ENCODE results near the gene NEU2. TPM values are rescaled to one million over a fixed set of nuclear protein-coding genes. Genes with fewer than 3 reads are reported as not detected.

NEU2 gene
- not detected in 2 replicates for polyA plus RNA-seq (2011; rRNA removed)
- not detected in 2 replicates for polyA minus RNA-seq (2011; rRNA and poly(A)+ RNA removed)

DNA sequence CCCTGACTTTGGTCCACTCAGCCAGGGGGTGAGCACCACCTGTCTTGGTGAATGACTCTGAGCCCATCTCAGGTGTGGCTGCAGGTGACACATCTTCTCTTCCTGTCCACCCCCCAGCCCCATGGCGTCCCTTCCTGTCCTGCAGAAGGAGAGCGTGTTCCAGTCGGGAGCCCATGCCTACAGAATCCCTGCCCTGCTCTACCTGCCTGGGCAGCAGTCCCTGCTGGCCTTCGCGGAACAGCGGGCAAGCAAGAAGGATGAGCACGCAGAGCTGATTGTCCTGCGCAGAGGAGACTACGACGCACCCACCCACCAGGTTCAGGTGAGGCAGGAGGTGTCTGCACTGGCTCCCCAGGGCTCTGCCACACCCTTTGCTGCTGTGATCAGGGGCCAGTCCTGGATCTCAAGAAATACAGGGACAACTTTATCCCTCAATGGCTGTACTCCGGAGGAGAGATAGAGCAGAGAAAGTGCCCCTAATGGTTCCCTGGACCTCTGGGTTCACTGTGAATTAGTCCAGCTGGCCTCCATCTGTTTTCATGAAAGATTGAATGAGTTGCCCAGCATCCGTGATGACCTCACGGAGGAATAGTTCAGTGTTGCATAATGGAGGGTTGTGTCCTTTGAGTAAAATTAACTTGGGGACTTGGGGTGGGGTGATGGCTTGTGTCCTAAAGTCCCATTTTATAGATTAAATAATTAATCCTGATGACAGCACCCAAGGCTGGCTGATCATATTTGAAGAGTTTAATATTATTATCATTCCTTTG lies at the start of gene NEU2:
NEU2 (plus strand) TSS at position 122 of the 770 bp plus-strand sequence; CDS start at position 122, 0 bp downstream.
- Histone ChIP-seq H3K27me3 (ENCODE audit: control insufficient read depth, insufficient read depth, low read length) (no peaks in the 10 kb centered on the region), H3K4me3 (ENCODE audit: low read depth, low read length) (no peak within 1 kb of the TSS), H3K36me3 (ENCODE audit: control insufficient read depth, insufficient read depth, low read length) (no peaks in the 10 kb centered on the region)
- POLR2A ChIA-PET, result no interaction called here
- TF ChIP-seq, protein P1, sequence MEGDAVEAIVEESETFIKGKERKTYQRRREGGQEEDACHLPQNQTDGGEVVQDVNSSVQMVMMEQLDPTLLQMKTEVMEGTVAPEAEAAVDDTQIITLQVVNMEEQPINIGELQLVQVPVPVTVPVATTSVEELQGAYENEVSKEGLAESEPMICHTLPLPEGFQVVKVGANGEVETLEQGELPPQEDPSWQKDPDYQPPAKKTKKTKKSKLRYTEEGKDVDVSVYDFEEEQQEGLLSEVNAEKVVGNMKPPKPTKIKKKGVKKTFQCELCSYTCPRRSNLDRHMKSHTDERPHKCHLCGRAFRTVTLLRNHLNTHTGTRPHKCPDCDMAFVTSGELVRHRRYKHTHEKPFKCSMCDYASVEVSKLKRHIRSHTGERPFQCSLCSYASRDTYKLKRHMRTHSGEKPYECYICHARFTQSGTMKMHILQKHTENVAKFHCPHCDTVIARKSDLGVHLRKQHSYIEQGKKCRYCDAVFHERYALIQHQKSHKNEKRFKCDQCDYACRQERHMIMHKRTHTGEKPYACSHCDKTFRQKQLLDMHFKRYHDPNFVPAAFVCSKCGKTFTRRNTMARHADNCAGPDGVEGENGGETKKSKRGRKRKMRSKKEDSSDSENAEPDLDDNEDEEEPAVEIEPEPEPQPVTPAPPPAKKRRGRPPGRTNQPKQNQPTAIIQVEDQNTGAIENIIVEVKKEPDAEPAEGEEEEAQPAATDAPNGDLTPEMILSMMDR (IDR thresholded peaks at IDR 0.05; ENCODE audit: insufficient read depth, low read depth, low read length), result no peak
- no peak for DNase-seq (ENCODE audit: low read depth)
- CTCF ChIA-PET, result interaction anchor here (0.8 to 1.4 kb wide), 2 partner anchors 22 to 219 kb away, joined by 3 to 6 read pairs; partner anchors contain the start of gene ATG16L1

DNA sequence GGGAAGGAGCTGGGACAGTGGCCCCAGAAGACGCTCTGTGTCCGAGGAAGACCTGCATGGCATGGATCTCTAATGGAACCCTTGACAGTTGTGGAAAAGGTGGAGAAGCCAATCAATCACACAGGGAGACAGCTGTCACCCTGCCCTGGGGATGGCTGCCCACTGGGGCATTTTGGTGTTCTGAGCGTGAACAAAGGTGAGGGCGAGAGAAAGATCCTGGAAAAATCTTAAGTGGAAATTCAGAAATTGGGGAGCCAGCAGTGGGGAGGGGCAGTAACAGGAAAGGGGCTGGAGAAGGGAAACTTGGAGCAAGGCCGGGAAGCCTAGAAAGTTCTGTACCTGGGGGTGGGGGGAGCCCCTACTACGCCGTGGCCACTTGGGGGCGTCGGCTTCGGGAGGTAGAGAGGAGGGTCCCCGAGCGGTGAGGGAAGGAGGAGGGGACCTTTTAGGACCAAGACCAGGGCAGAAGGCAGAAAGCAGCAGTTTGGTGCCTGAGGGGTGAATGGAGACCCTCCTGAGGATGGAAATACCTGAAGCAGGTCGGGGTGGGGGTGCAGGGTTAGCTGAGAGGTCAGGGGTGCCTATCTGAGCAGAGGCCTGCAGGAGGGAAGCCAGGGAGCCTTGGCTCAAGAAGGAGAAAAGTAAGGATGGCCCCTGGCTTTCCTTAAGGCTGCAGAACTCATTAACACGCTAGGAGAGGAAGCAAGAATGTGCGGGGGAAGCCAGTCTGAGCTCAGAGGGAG lies 49.4 kb upstream of the NEU2 start:
- TF ChIP-seq, protein P1 (IDR thresholded peaks at IDR 0.05; ENCODE audit: insufficient read depth, low read depth, low read length), result 0 out of 2 replicates have a peak, but pooled peaks have one; percentile 3

DNA sequence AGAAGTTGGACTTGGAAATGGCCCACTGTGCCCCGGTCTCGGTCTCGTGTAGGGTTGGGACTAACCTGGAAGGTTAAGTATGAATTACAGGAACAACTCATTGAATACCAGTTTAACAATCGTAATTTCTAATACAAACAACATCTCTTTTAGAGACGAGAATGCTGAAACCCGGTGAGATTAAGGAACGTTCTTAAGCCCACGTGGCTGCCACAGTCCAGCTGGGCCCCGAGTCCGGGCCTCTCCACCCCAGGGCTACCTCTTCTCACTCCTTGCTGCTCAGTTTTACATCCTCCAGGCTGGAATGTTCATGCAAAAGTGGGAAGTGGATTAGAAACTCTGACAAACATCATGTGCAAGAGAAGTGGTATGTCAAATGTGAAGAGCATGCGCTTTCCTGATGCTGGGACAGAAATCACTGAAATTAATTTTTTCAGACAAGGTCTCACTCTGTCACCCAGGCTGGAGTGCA lies 48.8 kb upstream of the NEU2 start:
- ChIA-PET CTCF (no interaction called here), POLR2A (no interaction called here)
- Histone ChIP-seq H3K4me3 (ENCODE audit: low read depth, low read length) (no peak overlapping the region), H3K36me3 (ENCODE audit: control insufficient read depth, insufficient read depth, low read length) (no peaks in the 10 kb centered on the region), H3K27me3 (ENCODE audit: control insufficient read depth, insufficient read depth, low read length) (peaks cover 1% of the 10 kb centered on the region; the same call in 1 of the 2 replicates)
- no peak for DNase-seq (ENCODE audit: low read depth)
- TF ChIP-seq, protein P1 (IDR thresholded peaks at IDR 0.05; ENCODE audit: insufficient read depth, low read depth, low read length), result no peak

More for the DNA sequence above, 49.4 kb upstream of the NEU2 start:
- ChIA-PET POLR2A (no interaction called here), CTCF (no interaction called here)
- no peak overlapping the region for H3K4me3 ChIP-seq (ENCODE audit: low read depth, low read length)
- peaks cover 1% of the 10 kb centered on the region; the same call in 1 of the 2 replicates for H3K27me3 ChIP-seq (ENCODE audit: control insufficient read depth, insufficient read depth, low read length)
- no peaks in the 10 kb centered on the region for H3K36me3 ChIP-seq (ENCODE audit: control insufficient read depth, insufficient read depth, low read length)
- DNase-seq (ENCODE audit: low read depth), result no peak

DNA sequence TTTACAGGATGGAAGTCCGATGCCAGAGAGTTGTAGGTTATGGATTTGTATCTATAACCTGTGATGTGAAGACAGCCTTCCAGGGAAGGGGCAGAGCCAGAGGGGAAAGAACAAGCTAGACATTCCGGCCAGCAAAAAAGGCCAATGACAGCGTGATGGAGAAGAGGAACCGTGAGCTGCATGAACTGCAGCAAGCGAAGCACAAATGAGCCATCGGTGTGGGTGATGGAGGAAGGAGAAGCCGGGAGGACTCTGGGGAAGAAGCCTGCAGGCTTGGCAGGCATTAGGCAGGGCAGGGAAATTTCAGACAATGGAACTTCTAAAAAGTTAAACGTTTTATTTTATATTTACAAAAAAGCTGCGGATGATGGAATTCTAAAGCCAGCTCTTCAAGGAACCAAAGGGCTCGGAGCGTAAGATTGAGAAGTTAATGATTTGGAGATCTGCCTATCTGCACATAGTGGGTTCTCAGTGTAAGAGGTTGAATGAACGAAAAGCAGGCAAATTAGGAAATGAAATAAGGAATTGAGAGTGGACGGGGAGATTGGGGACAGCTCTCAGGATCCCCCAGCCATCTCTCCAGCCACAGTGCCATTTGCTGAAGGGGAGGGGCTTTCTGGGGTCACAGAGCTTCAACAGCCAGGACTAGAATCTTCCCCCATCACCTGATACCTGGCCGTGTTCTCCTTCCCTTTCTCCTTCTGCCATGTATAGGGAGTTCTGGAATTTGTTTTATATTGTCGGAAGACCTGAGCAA lies 47.8 kb upstream of the NEU2 start:
- Histone ChIP-seq H3K36me3 (ENCODE audit: control insufficient read depth, insufficient read depth, low read length) (no peaks in the 10 kb centered on the region), H3K27me3 (ENCODE audit: control insufficient read depth, insufficient read depth, low read length) (peaks cover 1% of the 10 kb centered on the region; the same call in 1 of the 2 replicates), H3K4me3 (ENCODE audit: low read depth, low read length) (no peak overlapping the region)
- ChIA-PET POLR2A (no interaction called here), CTCF (no interaction called here)
- DNase-seq (ENCODE audit: low read depth), result no peak
- TF ChIP-seq, protein P1 (IDR thresholded peaks at IDR 0.05; ENCODE audit: insufficient read depth, low read depth, low read length), result no peak
